ENCODE results near the gene HNRNPF. TPM values are rescaled to one million over a fixed set of nuclear protein-coding genes. Genes with fewer than 3 reads are reported as not detected.
A peak's percentile ranks its signal among the peaks of the same experiment; 100 is the strongest.

HNRNPF gene
- total and polyA plus RNA-seq, 2 of the 8 experiments (the other 6 are each of a cell fraction or from before 2014, with no cell fraction given) = 209 to 389 TPM

GRCh38 chr10:43374194-43374593 is 34.8 kb downstream of the HNRNPF start:
- Histone ChIP-seq H4K8ac (ENCODE audit: extremely low read depth, insufficient read depth, low read length) (no peak overlapping the region; the same call in 1 of the 2 replicates), H3K4me3 (ENCODE audit: extremely low read depth in 1 of 4, insufficient read depth in 2 of 4, low read depth in 3 of 4, low read length in 4 of 4) (no peak overlapping the region), H4K20me1 (replicated peaks in 1 of 2; ENCODE audit: control insufficient read depth in 1 of 2, insufficient read depth in 2 of 2, low read length in 2 of 2) (no peaks in the 10 kb centered on the region), H3K4me1 (replicated peaks in 1 of 4; ENCODE audit: control insufficient read depth in 3 of 4, insufficient read depth in 4 of 4, low read length in 3 of 4) (peaks cover 4 to 20% (median 7%) of the 10 kb centered on the region in 4 experiments), H4K5ac (ENCODE audit: insufficient read length, low read depth, low read length) (no peak overlapping the region), H3K56ac (replicated peaks; ENCODE audit: insufficient read length, low read depth, low read length) (no peak overlapping the region), H3K79me2 (ENCODE audit: control insufficient read depth in 1 of 2, insufficient read depth in 2 of 2, low read length in 2 of 2) (no peaks in the 10 kb centered on the region), H2BK12ac (ENCODE audit: low read depth, low read length) (no peak overlapping the region), H3K23ac (ENCODE audit: insufficient read length) (no peak overlapping the region), H2AK5ac (ENCODE audit: low read depth, low read length) (no peak overlapping the region), H3K36me3 (ENCODE audit: control insufficient read depth in 2 of 4, insufficient read depth in 4 of 4, low read length in 3 of 4) (no peaks in the 10 kb centered on the region), H2BK15ac (ENCODE audit: low read length) (0 out of 2 replicates have a peak overlapping the region, but pooled peaks have one; percentile 29), H2AFZ (ENCODE audit: low read length) (no peak overlapping the region), H3K4ac (replicated peaks; ENCODE audit: insufficient read length, low read depth, low read length) (no peak overlapping the region), H3K4me2 (ENCODE audit: insufficient read depth in 1 of 2, low read depth in 2 of 2, low read length in 2 of 2) (no peak overlapping the region), H3K9me3 (ENCODE audit: insufficient read depth in 2 of 2, low read depth in 1 of 2, low read length in 1 of 2) (no peaks in the 10 kb centered on the region), H3K27me3 (replicated peaks in 1 of 4; ENCODE audit: control insufficient read depth in 3 of 4, extremely low read depth in 1 of 4, insufficient read depth in 3 of 4, low read length in 3 of 4) (0 out of 7 replicates have a peak, but pooled peaks cover 0 to 2% (median 0%) of the 10 kb centered on the region in 4 experiments), H3K14ac (ENCODE audit: insufficient read length) (no peak overlapping the region), H3K23me2 (ENCODE audit: low read depth, low read length) (no peaks in the 10 kb centered on the region), H2BK120ac (replicated peaks; ENCODE audit: low read depth, low read length) (no peak overlapping the region), H2BK5ac (ENCODE audit: low read depth, low read length) (no peak overlapping the region), H2BK20ac (ENCODE audit: low read length) (no peak overlapping the region), H3K9ac (replicated peaks in 1 of 4; ENCODE audit: extremely low read depth in 1 of 4, low read depth in 3 of 4, low read length in 3 of 4) (no peak overlapping the region), H3K27ac (ENCODE audit: low read depth, low read length) (no peak overlapping the region), H3K79me1 (ENCODE audit: low read depth, low read length) (no peaks in the 10 kb centered on the region), H4K91ac (replicated peaks; ENCODE audit: insufficient read length, low read length) (no peak overlapping the region), H3K18ac (ENCODE audit: extremely low read depth, low read length) (no peak overlapping the region)
- POLR2A ChIA-PET (ENCODE audit: partially characterized antibody) = interaction anchor here (0.8 to 2.7 kb wide), 2 partner anchors 9 to 16 kb away, joined by 4 to 11 read pairs; no protein-coding TSS in a partner anchor
- WGBS, 2 experiments (ENCODE audit: extremely low coverage in 1 of 2, insufficient coverage in 1 of 2, insufficient read length in 1 of 2, insufficient replicate concordance in 2 of 2, low coverage in 1 of 2, low lambda C conversion rate in 2 of 2, missing lambda C conversion rate in 1 of 2) = 97% methylated on average over 3 of the region's 3 CpGs; no CpG with 5 or more reads in 1 of the 2 experiments
- FAIRE-seq (no peak), DNase-seq (ENCODE audit: low read depth in 1 of 2, low spot score in 2 of 2) (no peak)
- TF ChIP-seq EZH2 (IDR thresholded peaks at IDR 0.05; ENCODE audit: low read depth, low read length, severe bottlenecking) = no peak
- CTCF ChIA-PET (ENCODE audit: partially characterized antibody) = interaction anchor here (0.9 to 1.7 kb wide), 5 partner anchors 11 to 205 kb away, joined by 3 to 5 read pairs (median 3); no protein-coding TSS in a partner anchor

All from H1 (cell line).